Mucosa of rectum (tissue), 2 donors: Measurements from ENCODE around the gene IGDCC3.
"Not testable (repeated sequence)": the region's sequence is repeated elsewhere in the genome, so short reads cannot be mapped to it uniquely, and the experiment has no call there.

Source experiments
- H3K27ac ChIP-seq, 2 donors: one replicate each; pipeline ENCODE4 v1.7.0; 2013; ENCODE audit warnings: inconsistent platforms in 2 of 2, low read depth in 2 of 2, low read length in 2 of 2
- H3K27me3 ChIP-seq, 2 donors: one replicate each; pipeline ENCODE4 v1.7.0; 2013; ENCODE audit warnings: low read length in 2 of 2; ENCODE audit not compliant: control insufficient read depth in 2 of 2, insufficient read depth in 2 of 2
- H3K36me3 ChIP-seq, 2 donors: one replicate each; pipeline ENCODE4 v1.7.0; 2013; ENCODE audit warnings: low read length in 2 of 2; ENCODE audit not compliant: control insufficient read depth in 2 of 2, insufficient read depth in 2 of 2
- H3K4me1 ChIP-seq, 2 donors: one replicate each; pipeline ENCODE4 v1.7.0; 2013; ENCODE audit warnings: low read length in 2 of 2, mild to moderate bottlenecking in 1 of 2; ENCODE audit not compliant: control insufficient read depth in 2 of 2, insufficient read depth in 2 of 2
- H3K4me3 ChIP-seq, 2 donors: one replicate each; pipeline ENCODE4 v1.7.0; 2013; ENCODE audit warnings: low read length in 2 of 2
- H3K9ac ChIP-seq, 2 donors: one replicate each; pipeline ENCODE4 v1.7.0; 2013; ENCODE audit warnings: low read length in 2 of 2, low read depth in 1 of 2, mild to moderate bottlenecking in 1 of 2
- H3K9me3 ChIP-seq, 2 donors: one replicate each; pipeline ENCODE4 v1.7.0; 2013; ENCODE audit warnings: low read length in 2 of 2; ENCODE audit not compliant: control insufficient read depth in 2 of 2
- donor health status: healthy.
- donor health status: Normal muscosa, but diverticular disease.

IGDCC3 gene

DNA sequence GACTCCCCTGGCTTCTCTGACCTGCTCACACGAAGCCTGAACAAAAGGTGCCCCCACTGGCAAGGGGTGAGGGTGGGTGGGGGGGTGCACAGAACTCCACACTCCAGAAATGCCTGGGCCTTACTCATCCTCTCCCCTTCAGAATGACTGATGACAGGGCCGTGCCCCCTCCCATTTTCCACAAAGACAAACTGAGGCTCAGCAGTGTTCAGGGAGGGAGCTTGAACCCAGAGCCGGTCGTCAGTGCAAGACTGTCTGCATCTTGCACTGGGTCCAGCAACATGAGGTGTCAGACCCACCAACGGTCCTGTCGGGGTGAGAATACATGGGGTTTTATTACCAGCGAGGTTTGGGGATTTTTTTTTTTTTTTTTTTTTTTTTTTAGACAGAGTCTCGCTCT lies 15.3 kb downstream of the IGDCC3 start:
- peaks cover 2 to 6% of the 10 kb centered on the region in 2 donors for H3K27me3 ChIP-seq
- H3K4me3 ChIP-seq, result no peak overlapping the region
- no peak overlapping the region for H3K27ac ChIP-seq
- no peaks in the 10 kb centered on the region for H3K4me1 ChIP-seq
- H3K9me3 ChIP-seq, result no peaks in the 10 kb centered on the region
- no peaks in the 10 kb centered on the region for H3K36me3 ChIP-seq
- H3K9ac ChIP-seq, result no peak overlapping the region

GRCh38 chr15:65361708-65362459 lies 15.9 kb downstream of the IGDCC3 start:
- Histone ChIP-seq H3K9me3 (no peaks in the 10 kb centered on the region), H3K36me3 (no peaks in the 10 kb centered on the region), H3K4me1 (no peaks in the 10 kb centered on the region), H3K27ac (no peak overlapping the region), H3K4me3 (no peak overlapping the region), H3K27me3 (peaks cover 6% of the 10 kb centered on the region in 2 donors), H3K9ac (no peak overlapping the region)

GRCh38 chr15:65360506-65360905 lies 17.3 kb downstream of the IGDCC3 start:
- H3K27me3 ChIP-seq, result peaks cover 11% of the 10 kb centered on the region in 2 donors
- H3K9ac ChIP-seq, result no peak overlapping the region

DNA sequence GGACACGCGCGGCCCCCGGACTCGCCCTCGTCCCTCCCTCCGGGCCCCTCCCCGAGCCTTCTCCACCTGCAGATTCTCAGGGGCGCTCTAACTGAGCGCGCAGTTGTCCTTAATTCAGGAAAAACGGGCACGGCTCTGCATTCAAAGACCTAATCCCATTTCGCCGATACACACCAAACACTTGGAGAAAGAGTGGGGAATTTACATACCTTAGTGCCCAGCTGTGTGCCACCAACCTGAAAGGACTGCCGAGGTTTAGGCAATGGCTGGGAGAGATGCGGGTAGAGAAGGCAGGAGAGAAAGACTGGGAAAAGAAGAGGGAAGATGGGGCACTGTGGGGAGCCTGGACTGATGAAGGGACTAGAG lies 21.8 kb downstream of the IGDCC3 start:
- Histone ChIP-seq H3K27ac (no peak overlapping the region), H3K4me1 (peaks cover 5 to 7% of the 10 kb centered on the region in 2 donors), H3K9ac (no peak overlapping the region), H3K27me3 (peaks cover 9 to 19% of the 10 kb centered on the region in 2 donors), H3K36me3 (no peaks in the 10 kb centered on the region), H3K9me3 (peaks cover 0 to 3% of the 10 kb centered on the region in 2 donors), H3K4me3 (peak overlapping the region; percentile 14 to 55)

More at GRCh38 chr15:65360506-65360905, 17.3 kb downstream of the IGDCC3 start:
- Histone ChIP-seq H3K27ac (no peak overlapping the region), H3K4me1 (peaks cover 5 to 7% of the 10 kb centered on the region in 2 donors), H3K4me3 (no peak overlapping the region), H3K36me3 (no peaks in the 10 kb centered on the region), H3K9me3 (no peaks in the 10 kb centered on the region)

DNA sequence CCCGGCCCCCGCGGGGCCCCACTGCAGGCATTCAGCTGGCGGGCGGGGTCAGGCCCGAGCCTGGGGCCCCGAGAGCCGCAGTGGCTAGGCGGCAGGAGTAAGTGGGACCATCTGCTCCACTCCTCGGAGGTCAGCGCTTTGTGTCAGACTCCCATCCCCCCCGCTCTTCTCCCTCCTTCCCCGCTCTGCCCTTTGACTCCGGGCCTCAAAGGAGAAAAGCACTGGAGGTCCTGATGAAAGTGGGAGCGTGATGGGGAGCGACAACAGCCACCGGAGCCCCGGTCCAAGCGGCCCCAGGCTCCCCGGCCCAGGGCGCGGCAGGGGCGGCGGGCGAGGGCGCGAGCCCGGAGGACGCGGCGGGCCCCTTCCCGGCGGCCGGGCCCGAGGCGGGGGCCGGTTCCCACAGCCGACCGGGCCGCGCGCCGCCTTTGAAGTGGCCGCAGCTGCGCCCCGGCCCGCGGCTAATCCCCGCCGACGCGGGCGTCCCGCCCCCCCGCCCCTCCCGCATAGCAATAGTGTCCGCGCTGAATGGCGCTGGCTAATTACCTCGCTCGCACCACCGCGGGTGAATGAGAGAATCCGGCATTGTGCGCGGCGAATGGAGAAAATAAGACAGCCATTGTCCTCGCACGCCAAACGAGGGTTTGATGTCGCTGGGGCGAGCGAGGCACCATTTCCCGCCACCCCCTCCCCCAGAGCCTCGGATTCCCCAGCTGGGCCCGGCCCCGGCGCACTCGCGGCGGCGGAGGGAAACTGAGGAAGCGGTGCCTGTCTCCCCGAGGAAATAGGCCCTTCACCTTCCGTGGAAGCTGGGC lies 22.4 kb downstream of the IGDCC3 start:
- Histone ChIP-seq H3K27ac (no peak overlapping the region), H3K36me3 (no peaks in the 10 kb centered on the region), H3K9ac (no peak overlapping the region), H3K27me3 (peaks cover 9 to 19% of the 10 kb centered on the region in 2 donors), H3K4me3 (peak overlapping the region; percentile 20 to 55), H3K4me1 (peaks cover 5 to 7% of the 10 kb centered on the region in 2 donors), H3K9me3 (peaks cover 0 to 3% of the 10 kb centered on the region in 2 donors)

GRCh38 chr15:65354835-65355172 lies 23.0 kb downstream of the IGDCC3 start:
- Histone ChIP-seq H3K36me3 (no peaks in the 10 kb centered on the region), H3K4me3 (no peak overlapping the region), H3K4me1 (peaks cover 5 to 7% of the 10 kb centered on the region in 2 donors), H3K9me3 (peaks cover 0 to 3% of the 10 kb centered on the region in 2 donors), H3K27ac (no peak overlapping the region), H3K9ac (no peak overlapping the region), H3K27me3 (peaks cover 9 to 19% of the 10 kb centered on the region in 2 donors)

- H3K36me3 ChIP-seq, result not testable (repeated sequence)
- H3K27me3 ChIP-seq, result peaks cover 5 to 13% of the 10 kb centered on the region in 2 donors
Measured at GRCh38 chr15:65351972-65352371, 25.8 kb downstream of the IGDCC3 start.

DNA sequence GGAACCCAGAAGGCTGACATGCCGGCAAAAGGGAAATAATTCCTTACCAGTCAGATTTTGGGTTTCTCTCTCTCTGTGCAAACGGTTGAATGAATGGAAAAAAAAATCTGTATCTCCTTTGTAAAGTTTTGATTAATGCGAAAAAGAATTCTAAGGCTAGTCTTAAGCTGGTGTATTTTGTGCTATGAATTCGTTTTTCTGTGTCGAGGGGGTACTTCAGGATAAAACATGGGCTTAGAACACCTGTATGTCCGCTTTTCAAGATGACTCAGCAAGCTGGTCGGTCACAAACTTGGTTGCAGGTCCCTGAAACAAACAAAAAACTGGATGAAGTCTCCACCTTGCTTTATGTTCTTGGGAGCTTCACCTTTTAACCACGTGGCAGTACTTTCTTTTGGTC lies 28.5 kb downstream of the IGDCC3 start:
- H3K4me3 ChIP-seq, result no peak overlapping the region
- peaks cover 0 to 2% of the 10 kb centered on the region in 2 donors for H3K27me3 ChIP-seq
- peaks cover 0 to 3% of the 10 kb centered on the region in 2 donors for H3K9me3 ChIP-seq
- H3K4me1 ChIP-seq, result peaks cover 0 to 6% of the 10 kb centered on the region in 2 donors
- H3K36me3 ChIP-seq, result no peaks in the 10 kb centered on the region
- no peak overlapping the region for H3K9ac ChIP-seq
- H3K27ac ChIP-seq, result no peak overlapping the region

More at GRCh38 chr15:65351972-65352371, 25.8 kb downstream of the IGDCC3 start:
- H3K4me3 ChIP-seq, H3K4me1 ChIP-seq, H3K27ac ChIP-seq, H3K9ac ChIP-seq, H3K9me3 ChIP-seq: not testable (repeated sequence)

- H3K36me3 ChIP-seq, result not testable (repeated sequence)
Measured at GRCh38 chr15:65347756-65348155, 30.0 kb downstream of the IGDCC3 start.

GRCh38 chr15:65346856-65347598 lies 30.8 kb downstream of the IGDCC3 start:
- H3K4me3 ChIP-seq, result no peak overlapping the region
- peaks cover 14% of the 10 kb centered on the region in 2 donors for H3K4me1 ChIP-seq
- H3K27ac ChIP-seq, result no peak overlapping the region
- no peaks in the 10 kb centered on the region for H3K27me3 ChIP-seq
- H3K36me3 ChIP-seq, result no peaks in the 10 kb centered on the region
- no peak overlapping the region for H3K9ac ChIP-seq
- no peaks in the 10 kb centered on the region for H3K9me3 ChIP-seq

More at GRCh38 chr15:65347756-65348155, 30.0 kb downstream of the IGDCC3 start:
- H3K4me1 ChIP-seq, result peaks cover 14% of the 10 kb centered on the region in 2 donors
- not testable (repeated sequence) for H3K27ac ChIP-seq, H3K4me3 ChIP-seq, H3K9ac ChIP-seq, H3K27me3 ChIP-seq, H3K9me3 ChIP-seq
